Effector CD8-positive, alpha-beta T cell (primary cell): ENCODE results near the gene FBRSL1.
"Not testable (repeated sequence)": the region's sequence is repeated elsewhere in the genome, so short reads cannot be mapped to it uniquely, and the experiment has no call there.

Experiments
- DNase-seq: peaks from one replicate; lab custom pipeline; 2025; lab: John Stamatoyannopoulos, UW

FBRSL1 gene

GRCh38 chr12:132453361-132454192 lies 36.4 kb upstream of the FBRSL1 start:
- DNase-seq: no peak

- DNase-seq: no peak
Observed at GRCh38 chr12:132454193-132454932, 35.6 kb upstream of the FBRSL1 start.

- DNase-seq: no peak
Observed at GRCh38 chr12:132454933-132455418, 35.0 kb upstream of the FBRSL1 start.

- no peak for DNase-seq
Observed at GRCh38 chr12:132455565-132455964, 34.4 kb upstream of the FBRSL1 start.

GRCh38 chr12:132456186-132456943 lies 33.6 kb upstream of the FBRSL1 start:
- no peak for DNase-seq

- no peak for DNase-seq
Observed at GRCh38 chr12:132456944-132457495, 32.9 kb upstream of the FBRSL1 start.

GRCh38 chr12:132458441-132458840 lies 31.5 kb upstream of the FBRSL1 start:
- no peak for DNase-seq

- no peak for DNase-seq
Observed at GRCh38 chr12:132458846-132459641, 30.9 kb upstream of the FBRSL1 start.

- no peak for DNase-seq
Observed at GRCh38 chr12:132460571-132460970, 29.4 kb upstream of the FBRSL1 start.

- DNase-seq: no peak
Observed at GRCh38 chr12:132461526-132461925, 28.4 kb upstream of the FBRSL1 start.

GRCh38 chr12:132462788-132463187 lies 27.2 kb upstream of the FBRSL1 start:
- DNase-seq: no peak

GRCh38 chr12:132463284-132463924 lies 26.5 kb upstream of the FBRSL1 start:
- not testable (repeated sequence) for DNase-seq

- not testable (repeated sequence) for DNase-seq
Observed at GRCh38 chr12:132464304-132464703, 25.6 kb upstream of the FBRSL1 start.

- DNase-seq: no peak
Observed at GRCh38 chr12:132464820-132465219, 25.1 kb upstream of the FBRSL1 start.

GRCh38 chr12:132465269-132466190 lies 24.4 kb upstream of the FBRSL1 start:
- DNase-seq: no peak

GRCh38 chr12:132466241-132467201 lies 23.4 kb upstream of the FBRSL1 start:
- DNase-seq: no peak

GRCh38 chr12:132467511-132467910 lies 22.4 kb upstream of the FBRSL1 start:
- no peak for DNase-seq

- DNase-seq: no peak
Observed at GRCh38 chr12:132469423-132469822, 20.5 kb upstream of the FBRSL1 start.
